Thoracic aorta (tissue), 2 donors: Measurements from ENCODE around the gene IGF2R. TPM values are rescaled to one million over a fixed set of nuclear protein-coding genes. Genes with fewer than 3 reads are reported as not detected.

Experiments
- ATAC-seq: fragments of 150-250 bp; one replicate; pipeline ENCODE4 v1.8.0; 2017; ENCODE audit warnings: low read depth; ENCODE audit not compliant: insufficient number of reproducible peaks, low FRiP score
- DNase-seq: peaks from one replicate; pipeline ENCODE4 v3.0.0-alpha.2; 2020; ENCODE audit warnings: low spot score
- H3K27ac ChIP-seq, 2 donors: fragments of 200-600 bp; sonication (generic); 1 replicate in 1 of 2; 2 replicates in 1 of 2; pipeline ENCODE4 v1.5.1; 2016; ENCODE audit warnings: mild to moderate bottlenecking in 2 of 2, moderate library complexity in 2 of 2
- H3K27me3 ChIP-seq: fragments of 200-600 bp; sonication (generic); replicated peaks from 2 replicates; pipeline ENCODE4 v1.6.0; 2016; ENCODE audit warnings: mild to moderate bottlenecking; ENCODE audit not compliant: insufficient read depth
- H3K36me3 ChIP-seq: fragments of 200-600 bp; sonication (generic); one replicate; pipeline ENCODE4 v1.5.1; 2016
- H3K4me1 ChIP-seq, 2 donors: fragments of 200-600 bp; sonication (generic); 1 replicate in 1 of 2; 2 replicates in 1 of 2; pipeline versions ENCODE4 v1.5.1 to v1.6.0; 2016; ENCODE audit warnings: low read depth in 2 of 2, mild to moderate bottlenecking in 1 of 2; ENCODE audit not compliant: control insufficient read depth in 1 of 2
- H3K4me3 ChIP-seq: fragments of 200-600 bp; sonication (generic); 2 replicates; pipeline ENCODE4 v1.5.1; 2016; ENCODE audit warnings: mild to moderate bottlenecking
- H3K9me3 ChIP-seq: fragments of 200-600 bp; sonication (generic); 2 replicates; pipeline ENCODE4 v1.5.1; 2016
- CTCF ChIP-seq: fragments of 200-600 bp; sonication (generic); IDR thresholded peaks from one replicate; pipeline ENCODE4 v1.5.1; 2019; ENCODE audit warnings: antibody characterized with exemption
- total RNA-seq, 2 donors: library from RNA; depleted of rRNA; stranded (reverse); fragments of >200 nt; gene quantifications; one replicate each; pipeline versions ENCODE4 v1.1.0 to v1.2.3, GENCODE V29; 2016

The IGF2R gene
- total RNA-seq, 2 donors from 2014 or later = 82.2 to 88.4 TPM

DNA sequence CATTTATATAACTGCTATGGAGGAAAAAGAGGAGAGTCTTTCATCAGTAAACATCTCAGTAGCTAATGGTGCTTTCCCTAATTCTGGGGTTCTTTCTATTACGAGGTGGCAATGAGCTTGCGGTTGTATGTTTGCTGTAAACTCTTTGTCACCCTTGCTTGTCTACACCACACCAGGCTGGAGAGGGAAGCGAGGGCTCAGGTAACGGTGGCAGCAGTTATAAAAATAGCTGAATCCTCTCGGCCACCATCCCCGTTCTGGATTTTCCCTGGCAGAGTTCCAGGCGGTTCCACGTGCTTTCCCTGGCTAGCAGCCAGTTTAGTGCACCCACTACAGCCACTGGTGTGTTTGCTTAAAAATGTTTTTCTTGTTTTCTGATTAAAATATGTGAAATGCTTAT, 39.1 kb upstream of the IGF2R start:
- ATAC-seq (no peak), DNase-seq (no peak)
- peaks cover 32 to 67% of the 10 kb centered on the region in 2 donors for H3K4me1 ChIP-seq
- H3K9me3 ChIP-seq = no peaks in the 10 kb centered on the region
- H3K36me3 ChIP-seq = no peaks in the 10 kb centered on the region
- no peak for TF ChIP-seq CTCF
- H3K4me3 ChIP-seq = no peak overlapping the region
- no peak overlapping the region for H3K27ac ChIP-seq
- H3K27me3 ChIP-seq = no peaks in the 10 kb centered on the region

GRCh38 chr6:159931112-159931511, 37.8 kb upstream of the IGF2R start:
- no peak overlapping the region for H3K4me3 ChIP-seq
- no peak for ATAC-seq
- H3K27ac ChIP-seq = no peak overlapping the region
- no peaks in the 10 kb centered on the region for H3K27me3 ChIP-seq
- H3K4me1 ChIP-seq = peaks cover 22 to 64% of the 10 kb centered on the region in 2 donors
- no peak for DNase-seq
- H3K9me3 ChIP-seq = no peaks in the 10 kb centered on the region
- no peak for TF ChIP-seq CTCF
- H3K36me3 ChIP-seq = no peaks in the 10 kb centered on the region

DNA sequence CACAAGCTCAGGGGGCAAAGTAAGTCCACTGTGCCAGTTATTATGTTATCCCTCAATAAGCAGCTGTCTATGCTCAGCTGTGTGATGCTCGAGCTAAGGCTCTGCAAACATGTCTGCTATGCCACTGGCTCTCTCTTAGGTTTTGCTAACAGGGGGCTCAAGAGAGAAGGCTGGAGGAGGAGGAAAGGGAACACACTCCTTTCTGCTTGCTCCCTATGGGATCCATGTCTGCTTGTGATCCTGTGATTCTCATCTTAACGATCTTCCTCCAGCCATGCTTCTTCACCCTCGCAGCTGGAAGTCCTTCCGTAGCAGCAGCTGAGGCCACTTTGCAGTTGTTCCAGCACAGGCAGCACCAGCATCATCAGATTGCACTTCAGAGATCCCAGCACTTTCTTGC, 37.0 kb upstream of the IGF2R start:
- Histone ChIP-seq H3K27ac (no peak overlapping the region), H3K27me3 (no peaks in the 10 kb centered on the region), H3K4me3 (no peak overlapping the region), H3K36me3 (no peaks in the 10 kb centered on the region), H3K4me1 (peaks cover 18 to 64% of the 10 kb centered on the region in 2 donors), H3K9me3 (no peaks in the 10 kb centered on the region)
- TF ChIP-seq CTCF = no peak
- no peak for ATAC-seq
- DNase-seq = no peak

DNA sequence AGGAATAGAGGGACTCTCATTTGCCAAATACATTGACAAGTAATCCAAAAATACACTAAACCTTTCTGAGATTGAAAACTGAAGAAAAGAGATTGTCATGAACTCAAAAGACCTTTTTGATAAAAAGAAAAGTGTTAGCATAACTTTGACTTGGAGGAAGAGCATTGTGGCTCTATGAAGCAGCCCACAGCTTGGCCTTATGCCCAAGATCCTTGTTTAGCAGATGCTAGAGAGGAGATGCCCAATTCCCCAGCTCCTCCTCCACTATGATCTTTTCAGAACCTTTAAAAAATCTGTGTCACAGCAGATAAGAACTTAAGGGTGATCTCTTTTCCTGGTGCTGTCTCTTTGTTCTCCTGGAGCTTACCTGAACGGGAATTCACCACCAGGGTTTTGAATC, 35.8 kb upstream of the IGF2R start:
- no peak overlapping the region for H3K27ac ChIP-seq
- TF ChIP-seq CTCF = no peak

GRCh38 chr6:159934181-159934580, 34.7 kb upstream of the IGF2R start:
- no peak for TF ChIP-seq CTCF
- H3K27ac ChIP-seq = peak overlapping the region; percentile 1 to 38
- H3K27me3 ChIP-seq = no peaks in the 10 kb centered on the region
- peaks cover 27 to 84% of the 10 kb centered on the region in 2 donors for H3K4me1 ChIP-seq
- no peaks in the 10 kb centered on the region for H3K9me3 ChIP-seq
- no peak overlapping the region for H3K4me3 ChIP-seq
- no peak for ATAC-seq
- DNase-seq = no peak
- H3K36me3 ChIP-seq = no peaks in the 10 kb centered on the region

More for the DNA sequence above, 35.8 kb upstream of the IGF2R start:
- DNase-seq (no peak), ATAC-seq (no peak)
- no peaks in the 10 kb centered on the region for H3K27me3 ChIP-seq
- H3K36me3 ChIP-seq = no peaks in the 10 kb centered on the region
- H3K4me1 ChIP-seq = peaks cover 27 to 76% of the 10 kb centered on the region in 2 donors
- no peaks in the 10 kb centered on the region for H3K9me3 ChIP-seq
- H3K4me3 ChIP-seq = no peak overlapping the region
